Stimulated activated CD4-positive, alpha-beta T cell treated with anti-CD3 and anti-CD28 coated beads, TNF-alpha, amount 100 ng/mL, for 24 hours (primary cell): Measurements from ENCODE around the gene CPN1.
"Not testable (repeated sequence)": the region's sequence is repeated elsewhere in the genome, so short reads cannot be mapped to it uniquely, and the experiment has no call there.

Source experiments
- DNase-seq, 3 experiments: peaks; one replicate each; pipeline ENCODE4 v3.0.0-alpha.2; 2020; ENCODE audit warnings: low read depth in 3 of 3

Gene CPN1

DNA sequence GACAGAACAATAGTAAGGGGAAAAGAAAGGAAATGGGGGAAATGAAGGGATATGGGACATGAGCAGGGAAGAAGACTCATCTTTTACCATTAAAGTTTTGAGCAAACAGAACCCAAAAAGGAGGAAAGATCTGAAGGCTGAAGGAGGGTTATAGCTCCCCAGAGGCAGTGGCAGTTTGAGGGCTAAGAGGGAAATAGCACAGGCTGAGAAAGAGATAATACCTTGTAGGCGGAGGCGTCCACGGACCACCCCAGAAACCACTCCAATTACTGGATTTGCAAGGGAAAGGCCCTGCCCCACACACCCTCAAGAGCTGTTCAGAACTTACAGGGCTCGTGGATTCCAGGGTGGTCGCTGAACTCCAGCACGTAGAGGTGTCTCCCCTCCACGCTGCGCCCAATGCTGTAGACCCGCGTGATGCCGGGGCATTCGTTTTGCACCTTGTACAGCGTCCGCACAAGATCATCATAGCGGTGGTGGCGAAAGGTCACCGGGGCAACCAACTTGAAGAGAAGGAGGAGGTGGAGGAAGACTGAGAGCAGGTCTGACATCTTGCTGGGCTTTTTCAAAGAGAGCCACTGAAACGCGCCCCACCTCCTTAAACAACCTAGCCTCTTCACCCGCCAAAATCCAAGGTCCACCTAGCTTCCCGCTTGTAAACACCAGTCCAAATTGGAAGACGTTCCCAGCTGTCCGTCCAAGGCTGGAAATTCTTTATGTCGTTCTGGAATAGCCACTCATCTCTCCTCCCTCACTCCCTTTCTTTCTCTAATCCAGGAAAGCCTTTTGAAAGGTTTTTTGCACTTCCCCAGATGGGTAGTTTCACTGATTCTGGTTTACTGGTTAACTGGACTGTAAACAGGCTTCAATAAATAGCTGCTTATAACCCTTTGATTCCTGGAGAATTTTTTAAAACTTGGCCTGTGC lies at the start of gene CPN1:
Gene CPN1, minus strand, starts transcription at position 795 of the 927 bp plus-strand sequence. Its CDS starts 244 bp downstream, at position 551.
- no peak for DNase-seq

- DNase-seq, result no peak
Measured at GRCh38 chr10:100130831-100131230, 49.2 kb upstream of the CPN1 start.

DNA sequence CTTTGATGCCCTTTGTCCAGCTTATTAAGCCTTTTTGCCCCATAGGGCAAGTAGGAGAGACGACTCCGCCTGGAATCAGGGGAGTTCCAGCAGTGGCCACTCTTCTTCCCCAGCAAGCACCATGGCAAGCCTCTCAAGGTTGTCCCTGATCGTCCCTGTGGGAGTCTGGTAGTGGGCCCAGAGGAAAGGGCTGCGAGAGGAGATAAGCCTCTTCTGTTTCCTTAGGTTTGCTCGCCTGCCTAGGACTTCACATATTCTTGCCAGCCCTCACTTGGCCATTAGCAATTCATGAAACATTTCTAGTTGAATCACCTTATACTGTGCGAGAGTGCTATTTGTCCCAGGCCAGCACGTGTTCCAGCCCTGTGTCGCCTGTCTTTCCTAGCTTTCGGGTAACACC lies 47.8 kb upstream of the CPN1 start:
- no peak for DNase-seq

DNA sequence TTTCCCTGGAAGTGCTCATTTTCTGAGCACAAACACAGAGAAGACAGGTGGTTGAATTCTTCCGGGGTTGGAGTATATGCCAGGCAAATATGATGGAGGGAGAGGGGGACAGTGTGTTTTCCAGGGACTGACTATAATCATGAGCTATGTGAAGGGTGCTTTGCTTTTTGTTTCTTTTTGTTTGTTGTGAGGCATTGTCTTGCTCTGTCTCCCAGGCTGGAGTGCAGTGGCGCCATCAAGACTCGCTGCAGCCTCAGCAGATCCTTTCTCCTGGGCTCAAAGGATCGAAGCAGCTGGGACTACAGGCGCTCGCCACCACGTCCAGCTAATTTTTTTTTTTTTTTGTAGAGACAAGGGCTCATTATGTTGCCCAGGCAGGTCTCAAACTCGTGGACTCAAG lies 47.3 kb upstream of the CPN1 start:
- no peak for DNase-seq

DNA sequence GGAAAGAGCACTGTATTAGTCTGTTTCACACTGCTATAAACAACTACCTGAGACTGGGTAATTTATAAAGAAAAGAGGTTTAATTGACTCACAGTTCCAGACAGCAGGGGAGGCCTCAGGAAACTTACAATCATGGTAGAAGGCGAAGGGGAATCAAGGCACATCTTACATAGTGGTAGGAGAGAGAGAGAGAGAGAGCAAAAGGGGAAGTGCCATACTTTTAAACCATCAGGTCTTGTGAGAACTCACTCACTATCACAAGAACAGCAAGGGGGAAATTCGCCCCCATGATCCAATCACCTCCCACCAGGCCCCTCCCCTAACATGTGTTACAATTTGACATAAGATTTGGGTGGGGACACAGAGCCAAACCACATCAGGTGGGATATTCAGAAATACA lies 43.7 kb upstream of the CPN1 start:
- not testable (repeated sequence) for DNase-seq

GRCh38 chr10:100124097-100124496 lies 42.4 kb upstream of the CPN1 start:
- no peak for DNase-seq

- no peak for DNase-seq
Measured at GRCh38 chr10:100122780-100123179, 41.1 kb upstream of the CPN1 start.

GRCh38 chr10:100120550-100120949 lies 38.9 kb upstream of the CPN1 start:
- no peak for DNase-seq

DNA sequence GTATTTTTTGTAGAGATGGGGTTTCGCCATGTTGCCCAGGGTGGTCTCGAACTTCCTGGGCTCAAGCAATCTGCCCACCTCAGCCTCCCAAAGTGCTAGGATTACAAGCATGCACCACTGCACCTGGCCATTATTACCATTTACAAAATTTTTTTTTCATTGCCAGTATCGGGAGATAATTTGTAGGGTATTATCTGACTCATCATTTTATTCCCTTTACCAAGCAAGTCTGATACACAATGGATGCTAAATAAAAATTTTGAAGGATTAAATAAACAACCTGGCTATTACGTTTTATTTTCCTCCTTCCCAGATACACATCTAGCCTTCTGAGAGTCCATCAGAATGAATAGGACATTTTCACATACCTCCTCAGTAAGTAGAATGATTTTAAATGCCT lies 38.1 kb upstream of the CPN1 start:
- DNase-seq, result no peak

GRCh38 chr10:100114976-100115770 lies 33.5 kb upstream of the CPN1 start:
- no peak for DNase-seq

DNA sequence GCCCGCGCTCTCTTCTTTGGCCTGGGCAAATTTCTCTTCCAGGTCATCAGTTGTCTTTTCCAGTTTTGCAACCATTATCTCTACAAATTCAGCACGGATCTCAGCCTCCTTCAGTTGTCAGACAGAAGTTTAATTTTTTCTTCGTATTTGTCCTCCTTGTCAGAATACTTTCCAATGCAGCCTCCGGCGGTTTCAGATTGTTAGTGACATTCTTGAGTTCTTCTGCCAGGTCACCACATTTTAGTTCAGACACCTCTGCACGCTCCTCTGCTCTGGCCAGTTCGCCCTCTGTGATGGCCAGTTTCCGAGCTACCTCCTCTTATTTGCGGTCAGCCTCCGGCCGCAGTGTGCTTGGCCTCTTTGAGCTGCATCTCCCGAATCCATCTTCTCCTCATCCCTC lies 32.8 kb upstream of the CPN1 start:
- DNase-seq, result no peak

DNA sequence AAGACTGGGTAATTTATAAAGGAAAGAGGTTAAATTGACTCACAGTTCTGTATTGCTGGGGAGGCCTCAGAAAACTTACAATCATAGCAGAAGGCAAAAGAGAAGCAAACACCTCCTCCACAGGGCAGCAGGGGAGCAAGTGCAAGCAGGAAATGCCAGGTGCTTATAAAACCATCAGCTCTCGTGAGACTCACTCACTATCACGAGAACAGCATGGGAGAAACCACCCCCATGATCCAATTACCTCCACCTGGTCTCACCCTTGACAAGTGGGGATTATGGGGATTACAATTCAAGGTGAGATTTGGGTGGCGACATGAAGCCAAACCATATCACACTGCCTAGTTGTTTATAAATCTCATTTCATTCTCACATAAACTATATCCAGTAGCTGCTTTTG lies 28.0 kb upstream of the CPN1 start:
- no peak for DNase-seq

DNA sequence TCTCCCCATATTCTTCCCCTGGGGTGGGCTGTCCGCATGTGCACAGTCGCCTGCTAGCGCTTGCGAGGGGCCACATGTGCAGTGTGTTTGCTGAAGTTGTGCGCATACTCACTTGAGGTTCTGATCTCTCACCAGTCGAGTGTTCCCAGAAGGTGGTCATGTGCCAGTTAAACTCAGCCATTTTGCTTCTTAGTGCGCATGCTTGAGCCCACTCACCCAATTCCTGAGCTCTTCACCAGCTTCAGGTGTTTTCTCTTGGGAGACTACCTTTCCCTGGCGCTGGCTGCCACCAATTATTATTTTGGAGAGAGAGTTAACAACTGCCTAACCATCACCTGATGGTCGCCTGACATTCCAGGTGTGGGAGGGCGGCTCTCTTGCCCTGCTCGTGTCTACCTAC lies 25.2 kb upstream of the CPN1 start:
- no peak for DNase-seq

GRCh38 chr10:100104300-100104699 lies 22.6 kb upstream of the CPN1 start:
- no peak for DNase-seq

DNA sequence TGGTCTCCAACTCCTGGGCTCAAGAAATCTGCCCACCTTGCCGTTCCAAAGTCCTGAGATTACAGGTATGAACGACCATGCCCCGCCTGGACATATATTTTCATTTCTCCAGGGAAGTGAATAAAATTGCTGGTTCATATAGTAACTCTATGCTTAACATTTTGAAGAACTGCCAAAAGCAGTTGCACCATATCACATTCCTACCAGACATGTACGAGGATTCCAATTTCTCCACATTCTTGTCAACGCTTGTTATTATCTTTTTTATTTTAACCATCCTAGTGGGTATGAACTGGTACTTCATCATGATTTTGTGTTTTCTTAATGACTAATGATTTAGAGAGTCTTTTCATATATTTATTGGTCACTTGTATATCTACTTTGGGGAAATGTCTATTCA lies 21.9 kb upstream of the CPN1 start:
- DNase-seq, result no peak

DNA sequence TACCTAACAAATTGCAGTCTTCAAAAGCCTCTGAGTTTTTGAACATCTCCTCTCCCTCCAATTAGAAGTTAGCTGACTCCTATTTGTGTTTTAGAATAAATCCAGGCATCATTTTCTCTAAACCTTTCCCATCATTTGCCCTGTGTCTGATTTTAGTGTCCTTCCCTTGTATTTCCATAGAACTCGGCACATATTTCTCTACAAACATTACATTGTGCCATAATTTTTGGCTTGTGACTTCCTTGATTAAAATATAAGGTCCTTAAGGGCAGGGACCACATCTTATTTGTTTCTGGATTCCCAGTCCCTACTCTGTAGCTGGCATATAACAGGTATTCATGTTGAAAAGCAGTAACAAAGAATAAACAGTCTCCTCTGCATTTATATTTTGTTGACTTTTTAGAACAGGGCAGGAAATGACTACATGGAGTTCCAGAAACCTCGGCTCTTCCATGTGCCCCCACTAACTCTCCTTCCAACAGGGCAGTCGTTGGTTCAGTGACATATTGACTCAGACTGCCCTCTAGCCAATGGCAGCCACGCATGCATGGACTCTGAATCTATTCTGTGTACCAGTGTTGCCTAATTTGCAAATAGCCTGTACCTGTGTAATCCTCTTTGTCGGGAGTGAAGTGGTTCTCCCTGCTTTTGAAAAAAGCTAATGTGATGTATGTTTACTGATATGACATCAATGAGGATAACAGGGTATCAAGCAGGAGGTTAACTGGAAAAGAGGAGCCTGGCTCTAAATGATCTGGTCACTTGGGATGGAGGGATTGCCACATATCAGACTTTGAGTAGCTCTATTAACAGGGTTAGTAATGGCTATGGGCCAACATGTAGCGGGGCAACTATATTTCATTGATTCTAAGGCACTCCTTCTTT lies 19.8 kb upstream of the CPN1 start:
- DNase-seq, result no peak

GRCh38 chr10:100100651-100101184 lies 19.0 kb upstream of the CPN1 start:
- no peak for DNase-seq

GRCh38 chr10:100089241-100089640 lies 7.6 kb upstream of the CPN1 start:
- DNase-seq, result no peak

GRCh38 chr10:100086708-100087107 lies 5.0 kb upstream of the CPN1 start:
- not testable (repeated sequence) for DNase-seq

GRCh38 chr10:100085596-100085995 lies 3.9 kb upstream of the CPN1 start:
- no peak for DNase-seq

DNA sequence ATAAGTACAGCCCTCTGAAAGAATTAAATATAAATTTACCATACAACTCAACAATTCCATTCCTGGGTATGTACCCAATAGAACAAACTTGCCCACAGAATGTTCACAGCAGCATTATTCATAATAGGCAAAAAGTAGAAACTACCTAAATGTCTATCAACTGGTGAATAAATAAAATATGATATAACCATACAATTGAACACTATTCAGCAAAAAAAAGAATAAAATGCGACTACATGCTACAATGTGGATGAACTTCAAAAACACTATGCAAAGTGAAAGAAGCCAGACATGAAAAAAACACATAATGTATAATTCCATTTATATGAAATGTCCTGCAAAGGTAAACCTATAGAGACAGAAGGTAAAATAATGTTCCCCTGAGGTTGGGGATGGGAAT lies 2.0 kb upstream of the CPN1 start:
- no peak for DNase-seq

DNA sequence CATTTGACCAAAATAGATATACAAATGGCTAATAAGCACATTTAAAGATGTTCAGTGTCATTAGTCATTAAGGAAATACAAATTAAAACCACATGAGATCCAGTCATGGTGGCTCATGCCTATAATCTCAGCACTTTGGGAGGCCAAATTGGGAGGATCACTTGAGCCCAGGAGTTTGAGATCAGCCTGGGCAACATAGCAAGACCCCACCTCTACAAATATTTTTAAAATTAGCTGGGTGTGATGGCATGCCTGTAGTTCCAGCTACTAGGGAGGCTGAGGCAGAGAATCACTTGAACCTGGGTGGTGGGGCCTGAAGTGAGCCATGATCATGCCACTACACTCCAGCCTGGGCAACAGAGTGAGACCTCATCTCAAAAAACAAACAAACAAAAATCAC lies 607 bp upstream of the CPN1 start:
- not testable (repeated sequence) for DNase-seq
